ENCODE data around the gene NSUN6.
"Not testable (repeated sequence)": the region's sequence is repeated elsewhere in the genome, so short reads cannot be mapped to it uniquely, and the experiment has no call there.

NSUN6 gene

DNA sequence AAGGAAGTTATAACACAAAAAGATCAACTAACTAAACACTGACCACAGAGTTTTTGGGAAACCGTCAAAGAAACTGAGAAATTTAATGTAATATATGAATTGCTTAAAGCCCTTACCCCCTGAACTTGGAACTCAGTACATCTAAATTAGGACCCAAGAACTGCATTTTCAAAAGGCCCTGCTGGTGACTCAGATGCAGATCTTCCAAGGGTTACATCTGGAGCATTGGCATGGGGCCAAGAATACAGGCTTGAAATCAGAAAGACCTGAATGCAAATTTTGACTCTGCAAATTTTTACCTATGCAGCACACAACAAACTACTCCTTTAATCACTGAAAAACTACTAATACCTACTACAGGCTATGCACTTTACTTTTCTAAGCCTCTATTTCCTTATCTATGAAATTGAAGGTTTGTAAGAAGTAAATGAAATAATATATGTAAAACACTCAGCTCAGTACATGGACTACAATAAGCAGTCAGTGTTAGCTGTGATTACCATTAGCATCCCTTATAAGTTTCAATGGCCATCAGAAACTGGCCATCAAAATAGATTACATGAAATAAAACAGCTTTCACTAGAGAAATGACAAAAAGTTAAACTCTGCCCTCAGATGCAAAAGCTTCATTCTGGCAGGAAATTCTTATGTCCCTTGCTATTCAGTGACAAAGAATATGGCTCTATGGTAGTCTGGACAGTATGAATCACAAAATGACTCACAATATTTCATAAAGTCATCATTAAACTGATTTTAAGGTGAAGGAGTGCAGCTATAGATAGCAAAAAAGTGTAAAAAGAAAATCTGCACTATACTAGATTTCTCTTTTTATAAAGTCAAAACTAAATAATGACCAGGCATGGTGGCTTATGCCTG, 43.6 kb downstream of the NSUN6 start:
- DNase-seq = peak; percentile 3

DNA sequence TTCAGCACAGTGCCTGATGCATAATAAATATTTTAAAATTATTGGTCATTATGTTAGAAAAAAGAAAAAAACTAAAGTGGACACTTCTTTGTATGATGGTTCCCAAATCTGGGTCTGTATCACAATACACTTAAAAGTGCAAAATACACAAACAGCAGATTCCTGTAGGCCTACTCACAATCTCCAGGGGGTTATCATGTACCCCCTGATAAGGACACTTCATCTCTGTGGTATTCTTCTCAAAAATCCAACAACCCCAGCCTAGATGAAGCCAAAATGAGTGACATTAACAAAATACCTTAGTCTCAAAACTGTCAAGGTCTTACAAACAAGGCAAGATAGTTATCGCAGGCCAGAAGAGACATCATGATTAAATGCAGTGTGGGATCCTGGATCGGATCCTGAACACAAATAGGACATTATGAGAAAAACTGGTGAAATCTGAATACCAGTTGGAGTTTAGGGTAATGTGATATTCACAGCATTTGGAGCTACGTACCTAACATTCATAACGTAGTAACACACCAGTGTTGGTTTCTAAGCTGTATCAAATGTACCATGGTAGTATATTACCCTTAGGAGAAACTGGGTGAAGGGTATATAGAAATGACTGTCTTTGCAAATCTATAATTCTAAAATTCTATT, 45.2 kb downstream of the NSUN6 start:
- no peak for DNase-seq

DNA sequence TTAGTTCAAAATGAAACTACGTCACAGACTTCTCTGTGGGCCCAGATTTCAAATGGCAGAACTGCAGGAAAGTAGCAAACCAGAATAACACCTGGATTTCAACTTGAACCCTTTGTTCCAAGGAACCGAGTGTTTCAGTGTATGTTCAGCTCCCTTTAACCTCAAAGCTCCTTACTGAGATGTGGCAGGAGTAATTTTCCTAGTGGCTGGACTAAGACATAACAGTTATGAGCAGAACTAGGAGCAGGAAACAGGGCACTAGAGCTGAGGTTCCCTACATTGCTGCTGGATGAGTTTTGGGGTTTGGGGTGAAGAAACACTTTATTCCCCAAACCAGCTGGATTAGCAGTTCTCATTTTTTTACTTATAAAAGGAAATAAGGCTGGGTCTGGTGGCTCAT, 50.1 kb downstream of the NSUN6 start:
- no peak for DNase-seq

DNA sequence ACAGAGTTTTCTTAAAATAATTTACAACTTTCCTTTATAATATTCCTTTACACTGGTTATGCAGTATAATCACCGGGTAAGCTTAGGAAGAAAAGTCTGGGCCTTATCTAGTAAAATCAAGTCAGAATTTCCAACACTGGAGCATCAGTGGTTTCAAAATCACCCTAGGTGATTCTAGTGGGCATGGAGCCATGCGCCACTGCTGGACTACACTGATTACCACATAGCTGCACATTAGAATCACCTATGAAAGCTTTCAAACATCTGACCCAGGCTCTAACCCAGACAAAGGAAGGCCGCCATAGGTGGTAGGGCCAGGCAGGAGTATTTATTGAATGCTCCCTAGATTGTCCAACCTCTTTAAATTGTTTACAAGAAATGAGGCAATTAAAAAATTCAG, 52.0 kb downstream of the NSUN6 start:
- no peak for DNase-seq

DNA sequence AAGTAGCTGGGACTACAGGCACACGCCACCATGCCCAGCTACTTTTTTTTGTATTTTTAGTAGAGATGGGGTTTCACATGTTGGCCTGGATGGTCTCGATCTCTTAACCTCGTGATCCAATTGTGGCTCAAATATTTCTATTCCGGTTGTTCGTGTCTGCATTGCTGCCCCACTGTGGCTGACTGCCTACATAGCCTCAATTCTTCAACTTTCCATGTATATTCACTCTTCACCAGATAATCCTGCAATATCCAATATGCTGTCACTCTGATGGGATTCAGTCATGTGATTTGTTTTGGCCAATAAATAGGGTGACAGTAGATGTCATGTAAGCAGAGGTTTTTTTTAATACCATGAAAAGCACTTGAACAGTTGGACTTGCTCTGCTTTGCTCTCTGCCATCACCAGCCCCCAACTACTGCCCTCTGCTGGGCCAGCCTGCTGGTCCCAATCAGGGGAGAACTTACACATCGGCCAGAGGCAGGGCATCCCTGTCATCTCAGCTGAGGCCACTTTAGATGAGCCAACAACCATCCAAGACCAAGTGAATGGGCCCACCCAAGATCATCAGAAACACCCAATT, 56.7 kb downstream of the NSUN6 start:
- no peak for DNase-seq

DNA sequence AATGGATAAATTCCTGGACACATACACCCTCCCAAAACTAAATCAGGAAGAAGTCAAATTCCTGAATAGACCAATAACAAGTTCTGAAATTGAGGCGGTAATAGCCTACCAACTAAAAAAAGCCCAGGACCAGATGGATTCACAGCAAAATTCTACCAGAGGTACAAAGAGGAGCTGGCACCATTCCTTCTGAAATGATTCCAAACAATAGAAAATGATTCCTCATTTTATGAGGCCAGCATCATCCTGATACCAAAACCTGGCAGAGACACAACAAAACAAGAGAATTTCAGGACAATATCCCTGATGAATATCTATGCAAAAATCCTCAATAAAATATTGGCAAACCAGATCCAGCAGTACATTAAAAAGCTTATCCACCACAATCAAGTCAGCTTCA, 60.2 kb downstream of the NSUN6 start:
- DNase-seq = not testable (repeated sequence)

DNA sequence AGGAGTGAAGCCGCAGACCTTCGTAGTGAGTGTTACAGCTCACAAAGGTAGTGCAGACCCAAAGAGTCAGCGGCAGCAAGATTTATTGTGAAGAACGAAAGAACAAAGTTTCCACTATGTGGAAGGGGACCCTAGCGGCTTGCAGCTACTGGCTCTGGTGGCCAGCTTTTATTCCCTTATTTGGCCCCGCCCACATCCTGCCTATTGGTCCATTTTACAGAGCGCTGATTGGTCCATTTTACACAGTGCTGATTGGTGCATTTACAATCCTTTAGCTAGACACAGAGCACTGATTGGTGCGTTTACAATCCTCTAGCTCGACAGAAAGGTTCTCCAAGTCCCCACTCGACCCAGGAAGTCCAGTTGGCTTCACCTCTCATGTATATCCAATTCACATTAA, 64.8 kb downstream of the NSUN6 start:
- DNase-seq = not testable (repeated sequence)

DNA sequence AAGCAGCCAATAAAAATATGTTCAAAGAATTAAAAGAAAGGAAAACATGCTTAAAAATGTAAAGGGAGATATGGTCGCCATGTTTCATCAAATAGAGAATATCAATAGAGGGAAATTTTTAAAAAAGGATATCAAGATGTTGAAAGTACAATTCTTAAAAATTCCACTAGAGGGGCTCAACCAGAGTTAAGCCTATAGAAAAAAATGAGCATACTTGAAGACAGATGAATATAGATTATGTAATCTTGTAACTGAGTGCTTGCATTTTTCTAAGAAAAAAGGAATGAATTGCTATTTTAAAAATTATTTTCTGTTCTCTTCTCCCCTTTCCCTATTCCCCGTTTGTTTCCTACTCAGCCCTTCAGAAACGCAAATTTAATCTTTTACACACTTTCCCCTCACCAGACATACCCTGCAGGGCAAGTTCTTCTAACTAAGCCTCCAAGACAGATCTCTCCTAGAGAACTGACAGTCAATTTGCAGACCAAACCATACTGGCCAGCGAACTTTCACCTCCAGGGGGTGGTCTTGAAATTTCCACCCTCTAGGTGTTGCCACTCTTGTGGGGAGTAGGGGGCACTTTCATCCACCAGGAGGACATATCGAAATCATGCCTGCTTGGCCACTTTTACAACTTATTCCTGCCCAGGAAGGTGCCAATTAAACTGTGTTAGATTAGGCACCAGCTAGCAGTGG, 67.7 kb downstream of the NSUN6 start:
- DNase-seq = no peak

DNA sequence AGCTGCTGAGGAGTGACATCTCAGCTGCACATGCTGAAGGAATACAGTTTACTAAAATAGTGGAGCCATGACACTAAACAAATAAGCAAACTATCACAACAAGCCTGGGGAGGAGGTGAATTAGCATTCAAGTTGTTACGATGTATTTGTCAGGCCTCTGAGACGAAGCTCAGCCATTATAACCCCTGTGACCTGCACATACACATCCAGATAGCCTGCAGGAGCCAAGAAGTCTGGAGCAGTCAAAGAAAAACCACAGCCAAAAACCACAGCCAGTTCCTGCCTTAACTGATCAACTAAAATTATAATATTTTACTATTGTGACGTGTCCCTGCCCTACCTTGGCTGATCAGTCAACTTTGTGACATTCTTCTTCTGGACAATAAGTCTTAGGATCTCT, 68.6 kb downstream of the NSUN6 start:
- no peak for DNase-seq

DNA sequence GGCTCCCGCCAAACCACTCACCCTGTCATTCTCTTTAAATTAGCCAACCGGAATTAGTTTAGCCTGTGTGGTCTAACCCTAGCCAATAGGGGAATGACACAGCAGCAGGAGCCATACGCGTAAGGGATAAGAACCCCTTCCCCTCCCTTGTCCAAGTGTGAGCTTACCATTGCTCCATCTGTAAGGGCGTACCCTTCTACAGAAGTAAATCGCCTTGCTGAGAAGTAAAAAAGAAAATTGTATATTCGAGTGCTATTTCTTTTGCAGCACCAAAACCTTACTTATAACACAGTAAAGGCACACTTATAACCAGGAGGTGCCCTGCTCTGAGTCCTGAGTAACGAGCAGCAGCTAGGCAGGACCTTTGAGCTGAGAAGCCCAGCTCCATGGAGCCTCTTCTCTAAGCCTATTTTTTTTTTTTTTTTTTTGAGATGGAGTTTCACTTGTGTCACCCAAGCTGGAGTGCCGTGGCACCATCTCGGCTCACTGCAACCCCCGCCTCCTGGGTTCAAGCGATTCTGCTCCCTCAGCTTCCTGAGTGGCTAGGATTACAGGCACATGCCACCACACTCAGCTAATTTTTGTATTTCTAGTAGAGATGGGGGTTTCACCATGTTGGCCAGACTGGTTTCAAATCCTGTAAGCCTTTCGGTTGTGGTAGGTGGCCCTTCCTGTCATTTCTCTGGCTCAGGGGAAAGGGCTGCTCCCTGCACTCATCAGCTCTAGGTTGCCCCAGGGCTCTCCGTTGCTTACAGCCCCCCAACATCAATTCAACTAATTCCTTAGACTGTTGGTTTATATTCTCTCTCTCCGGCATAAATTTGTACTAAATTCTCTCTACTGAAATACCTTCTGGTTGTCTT, 73.3 kb downstream of the NSUN6 start:
- DNase-seq = no peak

DNA sequence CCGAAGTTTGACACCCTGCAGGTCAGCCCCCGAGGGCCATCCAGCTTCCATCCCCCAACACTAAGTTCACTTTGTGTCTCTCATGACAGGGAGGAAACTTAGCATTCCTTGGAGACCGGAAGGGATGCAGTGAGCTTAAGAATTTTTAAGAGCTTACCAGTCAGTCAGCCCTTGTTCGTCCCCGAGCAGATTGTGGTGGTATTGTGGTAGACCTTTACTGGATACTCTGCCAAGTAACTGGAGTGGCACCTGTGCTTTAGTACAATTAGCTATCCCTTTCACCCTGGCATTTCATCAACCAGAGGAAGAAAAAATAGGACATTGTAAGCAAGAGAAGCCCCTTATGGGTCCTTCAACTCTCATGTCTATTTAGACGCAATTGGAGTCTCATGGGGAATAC, 74.8 kb downstream of the NSUN6 start:
- no peak for DNase-seq

DNA sequence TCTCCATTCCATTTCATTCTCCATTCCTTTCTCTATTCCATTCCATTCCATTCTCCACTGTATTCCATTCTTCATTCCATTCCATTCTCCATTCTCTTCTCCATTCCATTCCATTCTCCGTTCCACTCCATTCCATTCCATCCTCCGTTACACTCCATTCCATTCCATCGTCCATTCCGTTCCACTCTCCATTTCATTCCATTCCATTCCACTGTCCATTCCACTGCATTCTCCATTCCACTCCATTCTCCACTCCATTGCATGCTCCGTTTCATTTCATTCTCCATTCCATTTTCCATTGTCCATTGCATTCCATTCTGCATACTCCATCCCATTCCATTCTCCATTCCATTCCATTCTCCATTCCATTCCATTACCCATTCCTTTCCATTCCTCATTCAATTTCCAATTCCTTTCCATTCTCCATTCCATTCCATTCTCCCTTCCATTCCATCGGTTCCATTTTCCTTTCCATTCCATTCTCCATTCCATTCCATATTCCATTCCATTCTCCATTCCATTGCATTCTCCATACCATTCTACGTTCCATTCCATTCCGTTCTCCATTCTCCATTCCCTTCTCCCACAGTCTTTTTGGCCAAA, 78.3 kb downstream of the NSUN6 start:
- DNase-seq = no peak

DNA sequence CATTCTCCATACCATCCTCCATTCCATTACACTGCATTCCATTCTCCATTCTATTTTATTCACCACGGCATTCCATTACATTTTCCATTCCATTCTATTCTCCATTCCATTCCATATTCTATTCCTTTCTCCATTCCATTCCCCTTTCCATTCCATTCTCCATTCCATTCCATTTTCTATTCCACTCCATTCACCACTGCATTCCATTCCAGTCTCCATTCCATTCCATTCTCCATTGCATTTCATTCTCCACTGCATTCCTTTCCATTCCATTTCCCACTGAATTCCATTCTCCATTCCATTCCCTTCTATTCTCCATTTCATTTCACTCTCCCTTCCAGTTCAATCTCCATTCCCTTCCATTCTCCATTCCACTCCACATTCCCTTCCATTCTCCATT, 79.6 kb downstream of the NSUN6 start:
- no peak for DNase-seq

DNA sequence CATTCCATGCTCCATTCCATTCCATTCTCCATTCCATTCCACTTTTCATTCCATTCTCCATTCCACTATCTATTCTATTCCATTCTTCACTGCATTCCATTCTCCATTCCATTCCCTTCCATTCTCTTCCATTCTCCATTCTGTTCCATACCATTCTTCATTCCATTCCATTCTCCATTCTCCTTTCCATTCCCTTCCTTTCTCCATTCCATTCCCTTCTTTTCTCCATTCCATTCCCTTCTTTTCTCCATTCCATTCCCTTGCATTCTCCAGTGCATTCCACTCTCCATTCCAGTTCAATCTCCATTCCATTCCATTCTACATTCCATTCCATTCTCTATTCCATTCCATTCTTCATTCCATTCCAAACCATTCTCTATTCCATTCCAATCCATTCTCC, 80.3 kb downstream of the NSUN6 start:
- no peak for DNase-seq

DNA sequence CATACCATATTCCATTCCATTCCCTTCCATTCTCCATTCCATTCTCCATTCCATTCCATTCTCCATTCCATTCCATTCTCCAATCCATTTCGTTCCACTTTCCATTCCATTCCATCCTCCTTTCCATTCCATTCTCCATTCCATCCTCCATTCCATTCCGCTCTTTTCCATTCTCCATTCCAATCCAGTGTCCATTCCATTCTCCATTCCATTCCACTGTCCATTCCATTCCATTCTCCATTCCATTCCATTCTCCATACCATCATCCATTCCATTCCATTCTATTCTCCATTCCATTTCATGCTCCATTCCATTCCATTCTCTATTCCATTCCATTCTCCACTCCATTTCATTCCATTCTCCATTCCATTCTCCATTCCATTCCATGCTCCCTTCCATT, 81.0 kb downstream of the NSUN6 start:
- not testable (repeated sequence) for DNase-seq

DNA sequence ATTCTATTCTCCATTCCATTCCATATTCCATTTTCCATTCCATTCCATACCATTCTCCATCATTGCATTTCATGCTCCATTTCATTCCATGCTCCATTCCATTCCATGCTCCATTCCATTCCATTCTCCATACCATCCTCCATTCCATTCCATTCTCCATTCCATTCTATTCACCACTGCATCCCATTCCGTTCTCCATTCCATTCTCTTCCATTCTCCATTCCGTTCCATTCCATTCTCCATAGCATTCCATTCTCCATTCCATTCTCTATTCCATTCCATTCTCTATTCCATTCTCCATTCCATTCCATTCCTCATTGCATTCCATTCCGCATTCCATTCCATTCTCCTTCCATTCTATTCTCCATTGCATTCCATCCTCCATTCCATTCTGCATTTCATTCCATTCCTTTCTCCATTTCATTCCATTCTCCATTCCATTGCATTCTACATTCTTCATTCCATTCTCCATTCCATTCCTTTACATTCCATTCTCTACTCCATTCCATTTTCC, 84.0 kb downstream of the NSUN6 start:
- no peak for DNase-seq

DNA sequence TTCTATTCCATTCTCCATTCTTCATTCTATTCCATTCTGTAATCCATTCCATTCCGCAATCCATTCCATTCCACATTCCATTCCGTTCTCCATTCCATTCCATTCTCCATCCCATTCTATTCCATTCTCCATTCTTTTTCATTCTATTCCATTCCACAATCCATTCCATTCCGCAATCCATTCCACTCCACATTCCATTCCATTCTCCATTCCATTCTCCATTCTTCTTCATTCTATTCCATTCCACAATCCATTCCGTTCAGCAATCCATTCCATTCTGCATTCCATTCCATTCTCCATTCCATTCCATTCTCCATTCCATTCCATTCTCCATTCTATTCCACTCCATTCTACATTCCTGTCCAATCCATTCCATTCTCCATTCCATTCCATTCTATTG, 85.2 kb downstream of the NSUN6 start:
- no peak for DNase-seq

DNA sequence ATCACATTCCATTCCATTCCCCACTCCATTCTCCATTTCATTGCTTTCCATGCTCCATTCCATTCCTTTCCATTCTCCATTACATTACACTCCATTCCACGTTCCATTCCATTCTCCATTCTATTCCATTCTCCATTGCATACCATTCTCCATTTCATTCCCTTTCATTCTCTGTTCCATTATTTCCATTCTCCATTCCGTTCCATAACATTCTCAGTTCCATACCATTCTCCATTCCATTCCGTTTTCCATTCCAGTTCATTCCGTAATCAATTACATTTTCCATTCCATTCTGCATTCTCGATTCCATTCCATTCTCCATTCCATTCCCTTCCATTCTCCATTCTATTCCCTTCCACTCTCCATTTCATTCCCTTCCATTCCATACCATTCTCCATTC, 86.4 kb downstream of the NSUN6 start:
- DNase-seq = no peak

DNA sequence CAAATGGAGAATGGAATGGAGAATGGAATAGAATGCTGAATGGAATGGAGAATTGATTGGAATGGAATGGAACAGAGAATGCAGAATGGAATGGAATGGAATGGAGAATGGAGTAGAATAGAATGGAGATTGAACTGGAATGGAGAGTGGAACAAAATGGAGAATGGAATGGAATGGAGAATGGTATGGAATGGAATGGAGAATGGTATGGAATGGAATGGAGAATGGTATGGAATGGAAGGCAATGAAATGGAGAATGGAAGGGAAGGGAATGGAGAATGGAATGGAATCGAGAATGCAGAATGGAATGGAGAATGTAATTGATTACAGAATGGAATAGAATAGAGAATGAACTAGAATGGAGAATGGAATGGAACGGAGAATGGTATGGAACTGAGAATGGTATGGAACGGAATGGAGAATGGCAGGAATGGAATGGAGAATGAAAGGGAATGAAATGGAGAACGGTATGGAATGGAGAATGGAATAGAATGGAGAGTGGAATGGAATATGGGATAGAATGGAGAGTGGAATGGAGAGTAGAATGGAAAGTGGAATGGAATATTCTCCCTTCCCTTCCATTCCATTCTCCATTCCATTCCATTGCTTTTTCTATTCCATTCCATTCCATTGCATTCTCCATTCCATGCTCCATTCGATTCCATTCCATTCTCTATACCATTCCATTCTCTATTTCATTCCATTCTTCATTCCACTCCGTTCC, 88.2 kb downstream of the NSUN6 start:
- DNase-seq = no peak

DNA sequence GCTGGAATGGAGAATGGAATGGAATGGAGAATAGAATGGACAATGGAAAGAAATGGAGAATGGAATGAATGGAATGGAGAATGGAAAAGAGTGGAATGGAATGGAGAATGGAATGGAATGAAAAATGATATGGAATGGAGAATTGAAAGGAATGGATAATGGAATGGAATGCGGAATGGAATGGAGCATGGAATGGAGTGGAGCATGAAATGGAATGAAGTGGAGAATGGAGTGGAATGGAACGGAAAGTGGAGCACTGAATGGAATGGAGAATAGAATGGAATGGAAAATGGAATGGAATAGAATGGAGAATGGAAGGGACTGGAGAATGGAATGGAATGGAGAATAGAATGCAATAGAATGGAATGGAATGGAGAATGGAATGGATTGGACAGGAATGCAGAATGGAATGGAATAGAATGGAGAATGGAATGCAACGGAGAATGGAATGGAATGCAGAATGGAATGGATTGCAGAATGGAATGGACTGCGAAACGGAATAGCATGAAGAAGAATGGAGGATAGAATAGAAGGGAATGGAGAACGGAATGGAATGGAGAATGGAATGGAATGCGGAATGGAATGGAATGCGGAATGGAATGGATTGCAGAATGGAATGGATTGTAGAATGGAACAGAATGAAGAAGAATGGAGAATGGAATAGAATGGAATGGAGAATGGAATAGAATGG, 89.4 kb downstream of the NSUN6 start:
- no peak for DNase-seq

DNA sequence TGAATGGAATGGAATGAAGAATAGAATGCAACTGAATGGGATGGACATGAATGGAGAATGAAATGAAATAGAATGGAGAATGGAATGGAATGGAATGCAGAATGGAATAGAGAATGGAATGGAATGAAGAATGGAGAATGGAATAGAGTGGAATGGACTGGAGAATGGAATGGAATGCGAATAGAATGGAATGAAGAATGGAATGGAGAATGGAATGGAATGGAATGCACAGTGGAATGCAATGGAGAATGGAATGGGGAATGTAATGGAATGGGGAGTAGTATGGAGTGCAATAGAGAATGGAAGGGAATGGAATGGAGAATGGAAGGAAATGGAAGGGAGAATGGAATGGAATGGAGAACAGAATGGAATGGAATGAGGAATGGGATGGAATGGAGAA, 93.4 kb downstream of the NSUN6 start:
- DNase-seq = no peak
